Coronary artery (tissue), 2 donors: Measurements from ENCODE around the gene GLP2R.
"Not testable (repeated sequence)": the region's sequence is repeated elsewhere in the genome, so short reads cannot be mapped to it uniquely, and the experiment has no call there.

Source experiments
- DNase-seq: peaks from one replicate; pipeline ENCODE4 v3.0.0-alpha.2; 2017; ENCODE audit warnings: low spot score
- H3K27ac ChIP-seq, 2 donors: fragments of 200-600 bp; sonication (generic); one replicate each; pipeline ENCODE4 v1.5.1; 2016 to 2019
- H3K4me3 ChIP-seq: fragments of 200-600 bp; sonication (generic); 2 replicates; pipeline ENCODE4 v1.5.1; 2016; ENCODE audit warnings: mild to moderate bottlenecking, moderate library complexity
- CTCF ChIP-seq: fragments of 200-600 bp; sonication (generic); IDR thresholded peaks from one replicate; pipeline ENCODE4 v1.5.1; 2019; ENCODE audit warnings: antibody characterized with exemption

GLP2R gene

GRCh38 chr17:9918352-9918751, 92.6 kb downstream of the GLP2R start:
- DNase-seq = no peak
- no peak for TF ChIP-seq CTCF
- Histone ChIP-seq H3K27ac (no peak overlapping the region), H3K4me3 (no peak overlapping the region)

GRCh38 chr17:9918804-9919352, 93.2 kb downstream of the GLP2R start:
- no peak overlapping the region for H3K27ac ChIP-seq
- no peak overlapping the region for H3K4me3 ChIP-seq
- no peak for TF ChIP-seq CTCF
- DNase-seq = peak; percentile 68

GRCh38 chr17:9921216-9921615, 95.5 kb downstream of the GLP2R start:
- H3K27ac ChIP-seq, H3K4me3 ChIP-seq, DNase-seq: not testable (repeated sequence)

- no peak overlapping the region for H3K4me3 ChIP-seq
- H3K27ac ChIP-seq = no peak overlapping the region
- no peak for DNase-seq
- no peak for TF ChIP-seq CTCF
Measured at GRCh38 chr17:9922012-9922848, 96.5 kb downstream of the GLP2R start.

- no peak overlapping the region for H3K27ac ChIP-seq
- DNase-seq = no peak
- peak; percentile 78 for TF ChIP-seq CTCF
- no peak overlapping the region for H3K4me3 ChIP-seq
Measured at GRCh38 chr17:9924735-9925191, 99.0 kb downstream of the GLP2R start.

- no peak for TF ChIP-seq CTCF
- Histone ChIP-seq H3K4me3 (no peak overlapping the region), H3K27ac (no peak overlapping the region)
- DNase-seq = no peak
Measured at GRCh38 chr17:9925457-9925856, 99.7 kb downstream of the GLP2R start.

- no peak overlapping the region for H3K4me3 ChIP-seq
- H3K27ac ChIP-seq = no peak overlapping the region
- no peak for DNase-seq
- TF ChIP-seq CTCF = no peak
Measured at GRCh38 chr17:9926150-9926804, 100.6 kb downstream of the GLP2R start.
